IMR-90 (cell line): ENCODE results near the gene TK2. TPM values are rescaled to one million over a fixed set of nuclear protein-coding genes. Genes with fewer than 3 reads are reported as not detected.

Experiments used
- ATAC-seq: fragments of 200-7000 bp; cut with Tn5 transposase; 2 replicates; pipeline ENCODE4 v1.9.1; 2020; ENCODE audit warnings: low read depth, mild to moderate bottlenecking, moderate library complexity
- BruUV-seq: library from RNA; stranded (reverse); fragments of 400-500 nt; replicated peaks from 2 replicates; lab custom pipeline; 2021; lab: Mats Ljungman, UMichigan
- CTCF ChIA-PET: fragments of 300-600 bp; formaldehyde crosslinking; extraction: SDS; loops from one replicate; lab custom pipeline; 2021; ENCODE audit warnings: antibody characterized with exemption; lab: Yijun Ruan, JAX
- POLR2A ChIA-PET: fragments of 300-600 bp; sonication (Branson Sonifier 250); formaldehyde crosslinking; loops from one replicate; lab custom pipeline; 2022; ENCODE audit warnings: antibody characterized with exemption; ENCODE audit not compliant: unreplicated experiment; lab: Charles Lee
- DNase-seq: peaks from one replicate; pipeline ENCODE4 v3.0.0; 2013
- H2AFZ ChIP-seq: replicated peaks from 2 replicates; pipeline ENCODE3; 2013; ENCODE audit warnings: low read length, mild to moderate bottlenecking; ENCODE audit not compliant: poor library complexity
- H2AK5ac ChIP-seq: 2 replicates; pipeline ENCODE4 v1.6.1; 2013; ENCODE audit warnings: low read depth, low read length, inconsistent platforms
- H2AK9ac ChIP-seq: replicated peaks from 2 replicates; pipeline ENCODE3; 2013; ENCODE audit warnings: mild to moderate bottlenecking, low read depth, low read length, moderate library complexity; ENCODE audit not compliant: poor library complexity
- H2BK120ac ChIP-seq: 2 replicates; pipeline ENCODE4 v1.6.1; 2013; ENCODE audit warnings: low read depth, low read length, inconsistent platforms
- H2BK15ac ChIP-seq: 3 replicates; pipeline ENCODE4 v1.6.1; 2013; ENCODE audit warnings: low read depth, low read length, inconsistent platforms
- H2BK20ac ChIP-seq: 2 replicates; pipeline ENCODE4 v1.6.1; 2013; ENCODE audit warnings: low read depth, mild to moderate bottlenecking, inconsistent platforms, low read length, moderate library complexity
- H2BK5ac ChIP-seq: 2 replicates; pipeline ENCODE4 v1.6.1; 2013; ENCODE audit warnings: mild to moderate bottlenecking, low read depth, low read length, inconsistent platforms; ENCODE audit not compliant: poor library complexity, severe bottlenecking
- H3K14ac ChIP-seq: replicated peaks from 2 replicates; pipeline ENCODE4 v1.6.1; 2013; ENCODE audit warnings: low read depth, low read length, inconsistent platforms
- H3K18ac ChIP-seq: 2 replicates; pipeline ENCODE4 v1.6.1; 2013; ENCODE audit warnings: low read depth, low read length, control low read depth
- H3K23ac ChIP-seq: 2 replicates; pipeline ENCODE4 v1.6.1; 2013; ENCODE audit warnings: low read depth, low read length, inconsistent platforms
- H3K27ac ChIP-seq: 2 replicates; pipeline ENCODE4 v1.5.1; 2013; ENCODE audit warnings: mild to moderate bottlenecking, control low read depth, low read length; ENCODE audit not compliant: insufficient read depth
- H3K27me3 ChIP-seq: 2 replicates; pipeline ENCODE4 v1.6.1; 2013; ENCODE audit warnings: low read length; ENCODE audit not compliant: control insufficient read depth, insufficient read depth
- H3K36me3 ChIP-seq: 2 replicates; pipeline ENCODE4 v1.6.1; 2013; ENCODE audit warnings: low read length, mixed read lengths; ENCODE audit not compliant: control insufficient read depth, insufficient read depth
- H3K4ac ChIP-seq: 2 replicates; pipeline ENCODE4 v1.6.1; 2013; ENCODE audit warnings: low read depth, low read length, inconsistent platforms
- H3K4me1 ChIP-seq: 2 replicates; pipeline ENCODE4 v1.6.1; 2013; ENCODE audit warnings: low read length, mixed read lengths; ENCODE audit not compliant: control insufficient read depth, insufficient read depth
- H3K4me2 ChIP-seq: 2 replicates; pipeline ENCODE4 v1.6.1; 2013; ENCODE audit warnings: low read depth, mild to moderate bottlenecking, control low read depth, low read length, moderate library complexity
- H3K4me3 ChIP-seq: 2 replicates; pipeline ENCODE4 v1.5.1; 2013; ENCODE audit warnings: low read depth, mild to moderate bottlenecking, control low read depth, low read length, moderate library complexity; ENCODE audit not compliant: insufficient read depth
- H3K56ac ChIP-seq: 2 replicates; pipeline ENCODE4 v1.6.1; 2013; ENCODE audit warnings: low read length, inconsistent platforms; ENCODE audit not compliant: insufficient read depth; ENCODE audit errors: extremely low read depth
- H3K79me1 ChIP-seq, 2 experiments: 2 replicates each; pipeline ENCODE4 v1.6.1; 2013; ENCODE audit warnings: low read length in 2 of 2, inconsistent platforms in 1 of 2, low read depth in 1 of 2
- H3K9ac ChIP-seq: 2 replicates; pipeline ENCODE4 v1.6.1; 2013; ENCODE audit warnings: low read depth, low read length, control low read depth
- H3K9me1 ChIP-seq: 2 replicates; pipeline ENCODE4 v1.6.1; 2013; ENCODE audit warnings: low read length, inconsistent platforms; ENCODE audit not compliant: insufficient read depth
- H3K9me3 ChIP-seq: 2 replicates; pipeline ENCODE4 v1.6.1; 2013; ENCODE audit warnings: low read length; ENCODE audit not compliant: control insufficient read depth, insufficient read depth
- H4K20me1 ChIP-seq: 2 replicates; pipeline ENCODE4 v1.6.1; 2013; ENCODE audit warnings: low read length, inconsistent platforms; ENCODE audit not compliant: insufficient read depth
- H4K5ac ChIP-seq: 2 replicates; pipeline ENCODE4 v1.6.1; 2013; ENCODE audit warnings: mild to moderate bottlenecking, low read depth, low read length, control low read depth
- H4K8ac ChIP-seq, 2 experiments: 2 replicates each; pipeline ENCODE4 v1.6.1; 2013; ENCODE audit warnings: low read depth in 2 of 2, low read length in 2 of 2, control low read depth in 1 of 2, inconsistent platforms in 1 of 2
- H4K91ac ChIP-seq: 2 replicates; pipeline ENCODE4 v1.6.1; 2013; ENCODE audit warnings: low read depth, low read length, inconsistent platforms; ENCODE audit not compliant: insufficient read depth
- BHLHE40 ChIP-seq: fragments of 150-350 bp; IDR thresholded peaks from 2 replicates; pipeline ENCODE4 v1.6.1; 2016; ENCODE audit warnings: mild to moderate bottlenecking, low read depth, low read length
- NFE2L2 ChIP-seq: fragments of 150-350 bp; IDR thresholded peaks from 2 replicates; pipeline ENCODE4 v1.6.1; 2016; ENCODE audit warnings: low read depth, mild to moderate bottlenecking, low read length
- WGBS, 2 experiments: methylation state at CpG; one replicate each; pipeline versions ENCODE4 v1.1.5 to v1.1.7; 2013; ENCODE audit warnings: missing lambda C conversion rate in 2 of 2; ENCODE audit not compliant: insufficient read length in 1 of 2; ENCODE audit errors: extremely low coverage in 2 of 2; 5-methylcytosine and 5-hydroxymethylcytosine counted together
- dilution Hi-C: fragments of 300-500 bp; cut with HindIII; formaldehyde crosslinking; loops from one replicate; pipeline ENCODE4 v1.14.3; 2018; ENCODE audit warnings: low sequenced_read_pairs; ENCODE audit not compliant: unreplicated experiment
- in situ Hi-C: fragments of 300-500 bp; cut with MboI; formaldehyde crosslinking; loops from 3 replicates; pipeline ENCODE4 v1.14.3; 2019; ENCODE audit warnings: low sequenced_read_pairs, inconsistent platforms, mixed read lengths
- intact Hi-C: fragments of 100-400 bp; cut with micrococcal nuclease; formaldehyde crosslinking; loops from 2 replicates; pipeline ENCODE4 v1.10.0; 2022
- polyA plus RNA-seq, 3 experiments: library from polyadenylated mRNA; depleted of rRNA; stranded (reverse); fragments of >200 nt; gene quantifications; 2 replicates each; pipeline ENCODE4 v1.2.3, GENCODE V29; 2012; ENCODE audit warnings: low replicate concordance in 1 of 3
- total RNA-seq: library from RNA; depleted of rRNA; stranded (reverse); fragments of >200 nt; gene quantifications from 2 replicates; pipeline ENCODE4 v1.2.3, GENCODE V29; 2012
- TF ChIP-seq, protein P1 (sequence below): fragments of 150-350 bp; IDR thresholded peaks from 2 replicates; pipeline ENCODE4 v1.6.1; 2017; ENCODE audit warnings: mild to moderate bottlenecking, antibody characterized with exemption, low read length, low read depth

The TK2 gene
- total and polyA plus RNA-seq, 2 of the 4 experiments (the other 2 are of a cell fraction): 14.7 to 16.5 TPM

DNA sequence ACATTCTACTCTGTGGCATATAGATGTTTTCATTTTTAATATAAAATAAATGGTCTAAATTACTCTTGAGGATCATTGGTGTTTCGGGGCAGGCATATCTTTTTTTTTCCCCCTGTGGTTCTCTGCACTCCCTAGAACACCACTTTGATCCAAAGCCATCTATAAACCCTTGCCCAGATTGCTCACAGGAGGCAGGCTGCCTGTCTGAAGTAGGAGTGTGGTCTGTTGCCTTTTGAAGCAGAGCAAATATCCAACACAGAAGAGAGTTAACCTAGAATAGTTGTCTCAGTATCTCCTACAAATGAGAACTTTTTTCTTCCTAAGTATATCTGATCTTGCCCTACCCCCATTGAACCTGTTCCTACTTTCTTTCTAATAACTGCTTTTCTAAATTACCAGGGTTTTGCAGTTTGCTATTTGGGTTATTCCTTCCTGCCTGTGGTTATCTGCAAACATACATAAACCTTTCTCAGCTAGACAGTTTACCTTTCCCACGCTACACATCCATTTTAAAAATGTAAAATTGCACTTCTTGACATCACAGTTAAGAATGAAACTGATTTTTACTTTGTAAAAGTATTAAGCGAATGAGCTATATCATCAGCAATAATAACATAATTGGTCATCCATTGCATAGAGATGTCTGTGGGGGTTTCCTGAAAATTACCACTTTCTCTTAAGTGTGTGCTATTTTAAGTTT lies 11.6 kb upstream of the TK2 start:
- Histone ChIP-seq H2AFZ (no peak overlapping the region), H2AK9ac (no peak overlapping the region), H3K9me1 (no peaks in the 10 kb centered on the region), H4K20me1 (0 out of 2 replicates have a peak, but pooled peaks cover 3% of the 10 kb centered on the region), H2BK15ac (no peak overlapping the region), H3K4me3 (no peak overlapping the region), H3K27me3 (no peaks in the 10 kb centered on the region), H2AK5ac (no peak overlapping the region), H3K9me3 (no peaks in the 10 kb centered on the region), H3K4me2 (no peak overlapping the region), H3K79me1 (peaks cover 15 to 46% of the 10 kb centered on the region in 2 experiments; a peak in 3 of 4 replicates), H3K4me1 (no peaks in the 10 kb centered on the region), H3K27ac (no peak overlapping the region), H4K8ac (no peak overlapping the region), H2BK120ac (no peak overlapping the region), H3K18ac (no peak overlapping the region), H2BK20ac (no peak overlapping the region), H3K56ac (no peak overlapping the region), H3K14ac (no peak overlapping the region), H3K4ac (no peak overlapping the region), H4K91ac (no peak overlapping the region), H4K5ac (no peak overlapping the region), H3K36me3 (peaks cover 22% of the 10 kb centered on the region), H3K23ac (no peak overlapping the region), H3K9ac (no peak overlapping the region), H2BK5ac (no peak overlapping the region)
- ChIA-PET CTCF (no interaction called here), POLR2A (no interaction called here)
- TF ChIP-seq NFE2L2 (no peak), BHLHE40 (no peak)
- TF ChIP-seq, protein P1, sequence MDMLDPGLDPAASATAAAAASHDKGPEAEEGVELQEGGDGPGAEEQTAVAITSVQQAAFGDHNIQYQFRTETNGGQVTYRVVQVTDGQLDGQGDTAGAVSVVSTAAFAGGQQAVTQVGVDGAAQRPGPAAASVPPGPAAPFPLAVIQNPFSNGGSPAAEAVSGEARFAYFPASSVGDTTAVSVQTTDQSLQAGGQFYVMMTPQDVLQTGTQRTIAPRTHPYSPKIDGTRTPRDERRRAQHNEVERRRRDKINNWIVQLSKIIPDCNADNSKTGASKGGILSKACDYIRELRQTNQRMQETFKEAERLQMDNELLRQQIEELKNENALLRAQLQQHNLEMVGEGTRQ: no peak
- WGBS, 2 experiments: no CpG with 5 or more reads among the region's 3 CpGs
- ATAC-seq (no peak), DNase-seq (no peak)
- no TSS peak for BruUV-seq
- intact Hi-C loops (no loop called here), dilution Hi-C loops (no loop called here), in situ Hi-C loops (no loop called here)
